RWPE2 (cell line): Measurements from ENCODE around the gene CCR5.
"Not testable (repeated sequence)": the region's sequence is repeated elsewhere in the genome, so short reads cannot be mapped to it uniquely, and the experiment has no call there.

ENCODE experiments used
- ATAC-seq: fragments of 200-7000 bp; cut with Tn5 transposase; 3 replicates; pipeline ENCODE4 v1.9.1; 2021; ENCODE audit warnings: low read depth
- DNase-seq: peaks from one replicate; pipeline ENCODE4 v3.0.0-alpha.2; 2020; ENCODE audit warnings: low spot score
- H3K27ac ChIP-seq: fragments of 450-650 bp; 2 replicates; pipeline ENCODE4 v1.5.1; 2017; ENCODE audit warnings: mild to moderate bottlenecking; ENCODE audit not compliant: poor library complexity, severe bottlenecking
- H3K27me3 ChIP-seq: fragments of 250-450 bp; sonication (Bioruptor Pico); 2 replicates; pipeline ENCODE4 v1.5.1; 2021; ENCODE audit warnings: mild to moderate bottlenecking, moderate library complexity; ENCODE audit not compliant: insufficient read depth, poor library complexity, severe bottlenecking
- H3K36me3 ChIP-seq: fragments of 250-450 bp; sonication (Bioruptor Pico); 2 replicates; pipeline ENCODE4 v1.5.1; 2020; ENCODE audit warnings: low read depth, mild to moderate bottlenecking, moderate library complexity
- H3K4me1 ChIP-seq: fragments of 250-450 bp; sonication (Bioruptor Pico); 2 replicates; pipeline ENCODE4 v1.5.1; 2021; ENCODE audit warnings: mild to moderate bottlenecking, moderate library complexity; ENCODE audit not compliant: insufficient read depth, poor library complexity, severe bottlenecking
- H3K4me3 ChIP-seq: fragments of 250-450 bp; sonication (Bioruptor Pico); 2 replicates; pipeline ENCODE4 v1.5.1; 2021; ENCODE audit warnings: mild to moderate bottlenecking, moderate library complexity; ENCODE audit not compliant: severe bottlenecking
- H3K9me3 ChIP-seq: fragments of 250-450 bp; sonication (Bioruptor Pico); 2 replicates; pipeline ENCODE4 v1.5.1; 2021; ENCODE audit warnings: mild to moderate bottlenecking, moderate library complexity; ENCODE audit not compliant: severe bottlenecking
- TF ChIP-seq, protein P1 (sequence below): fragments of 450-650 bp; IDR thresholded peaks from one replicate; pipeline ENCODE4 v1.5.1; 2017; ENCODE audit warnings: mild to moderate bottlenecking, moderate library complexity; ENCODE audit not compliant: poor library complexity, severe bottlenecking

The CCR5 gene

DNA sequence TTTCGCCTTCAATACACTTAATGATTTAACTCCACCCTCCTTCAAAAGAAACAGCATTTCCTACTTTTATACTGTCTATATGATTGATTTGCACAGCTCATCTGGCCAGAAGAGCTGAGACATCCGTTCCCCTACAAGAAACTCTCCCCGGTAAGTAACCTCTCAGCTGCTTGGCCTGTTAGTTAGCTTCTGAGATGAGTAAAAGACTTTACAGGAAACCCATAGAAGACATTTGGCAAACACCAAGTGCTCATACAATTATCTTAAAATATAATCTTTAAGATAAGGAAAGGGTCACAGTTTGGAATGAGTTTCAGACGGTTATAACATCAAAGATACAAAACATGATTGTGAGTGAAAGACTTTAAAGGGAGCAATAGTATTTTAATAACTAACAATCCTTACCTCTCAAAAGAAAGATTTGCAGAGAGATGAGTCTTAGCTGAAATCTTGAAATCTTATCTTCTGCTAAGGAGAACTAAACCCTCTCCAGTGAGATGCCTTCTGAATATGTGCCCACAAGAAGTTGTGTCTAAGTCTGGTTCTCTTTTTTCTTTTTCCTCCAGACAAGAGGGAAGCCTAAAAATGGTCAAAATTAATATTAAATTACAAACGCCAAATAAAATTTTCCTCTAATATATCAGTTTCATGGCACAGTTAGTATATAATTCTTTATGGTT lies at the start of gene CCR5:
TSS of gene CCR5 (plus strand) at position 108 of the 680 bp plus-strand sequence. CDS start 1,957 bp downstream, outside the sequence.
- peaks cover 14% of the 10 kb centered on the region for H3K27me3 ChIP-seq
- ATAC-seq: no peak

DNA sequence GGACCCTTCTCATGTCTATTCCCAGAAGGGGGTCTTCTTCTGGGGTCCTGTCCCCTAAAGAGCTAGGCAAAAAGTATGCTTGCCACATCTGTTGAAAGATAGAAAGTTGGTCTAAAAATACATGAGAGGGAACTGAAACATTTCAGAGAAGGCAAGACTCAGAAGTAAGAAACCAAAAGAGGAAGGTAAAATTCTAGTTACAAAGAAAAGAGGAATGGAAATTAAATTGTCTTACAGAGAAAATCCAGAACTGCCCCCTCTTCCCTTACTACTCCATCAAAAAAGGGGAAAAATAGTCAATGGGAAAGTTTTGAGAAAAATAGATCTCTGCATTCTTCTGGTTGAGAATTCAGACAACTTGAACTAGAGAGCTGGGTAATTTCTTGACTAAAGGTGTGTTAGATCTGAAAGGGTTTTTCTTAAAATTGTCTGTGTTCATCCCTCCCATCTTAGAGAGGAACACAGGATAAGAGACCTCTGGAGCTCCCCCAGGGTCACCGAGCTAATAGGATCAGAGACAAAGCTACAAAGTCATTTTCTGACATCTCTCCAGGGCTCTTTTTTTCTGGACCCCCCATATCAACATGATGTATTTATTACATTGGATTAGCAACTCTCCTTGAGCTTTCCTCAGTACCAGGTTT lies 49.2 kb upstream of the CCR5 start:
- Histone ChIP-seq H3K4me1 (no peaks in the 10 kb centered on the region), H3K27ac (no peak overlapping the region), H3K9me3 (no peaks in the 10 kb centered on the region), H3K4me3 (no peak overlapping the region), H3K36me3 (no peaks in the 10 kb centered on the region), H3K27me3 (peaks cover 3% of the 10 kb centered on the region)
- TF ChIP-seq, protein P1, sequence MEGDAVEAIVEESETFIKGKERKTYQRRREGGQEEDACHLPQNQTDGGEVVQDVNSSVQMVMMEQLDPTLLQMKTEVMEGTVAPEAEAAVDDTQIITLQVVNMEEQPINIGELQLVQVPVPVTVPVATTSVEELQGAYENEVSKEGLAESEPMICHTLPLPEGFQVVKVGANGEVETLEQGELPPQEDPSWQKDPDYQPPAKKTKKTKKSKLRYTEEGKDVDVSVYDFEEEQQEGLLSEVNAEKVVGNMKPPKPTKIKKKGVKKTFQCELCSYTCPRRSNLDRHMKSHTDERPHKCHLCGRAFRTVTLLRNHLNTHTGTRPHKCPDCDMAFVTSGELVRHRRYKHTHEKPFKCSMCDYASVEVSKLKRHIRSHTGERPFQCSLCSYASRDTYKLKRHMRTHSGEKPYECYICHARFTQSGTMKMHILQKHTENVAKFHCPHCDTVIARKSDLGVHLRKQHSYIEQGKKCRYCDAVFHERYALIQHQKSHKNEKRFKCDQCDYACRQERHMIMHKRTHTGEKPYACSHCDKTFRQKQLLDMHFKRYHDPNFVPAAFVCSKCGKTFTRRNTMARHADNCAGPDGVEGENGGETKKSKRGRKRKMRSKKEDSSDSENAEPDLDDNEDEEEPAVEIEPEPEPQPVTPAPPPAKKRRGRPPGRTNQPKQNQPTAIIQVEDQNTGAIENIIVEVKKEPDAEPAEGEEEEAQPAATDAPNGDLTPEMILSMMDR: no peak
- DNase-seq: no peak
- ATAC-seq: no peak

More for the DNA sequence above, at the start of gene CCR5:
- Histone ChIP-seq H3K4me1 (no peaks in the 10 kb centered on the region), H3K9me3 (no peaks in the 10 kb centered on the region), H3K27ac (no peak within 1 kb of the TSS), H3K36me3 (no peaks in the 10 kb centered on the region), H3K4me3 (no peak within 1 kb of the TSS)
- TF ChIP-seq, protein P1: no peak
- DNase-seq: no peak

GRCh38 chr3:46324036-46324435 lies 46.7 kb upstream of the CCR5 start:
- TF ChIP-seq, protein P1: no peak
- Histone ChIP-seq H3K27me3 (peaks cover 3% of the 10 kb centered on the region), H3K27ac (no peak overlapping the region), H3K4me1 (no peaks in the 10 kb centered on the region), H3K36me3 (no peaks in the 10 kb centered on the region), H3K4me3 (no peak overlapping the region), H3K9me3 (no peaks in the 10 kb centered on the region)
- DNase-seq (no peak), ATAC-seq (no peak)

GRCh38 chr3:46325645-46326300 lies 45.0 kb upstream of the CCR5 start:
- H3K9me3 ChIP-seq: no peaks in the 10 kb centered on the region
- TF ChIP-seq, protein P1: no peak

DNA sequence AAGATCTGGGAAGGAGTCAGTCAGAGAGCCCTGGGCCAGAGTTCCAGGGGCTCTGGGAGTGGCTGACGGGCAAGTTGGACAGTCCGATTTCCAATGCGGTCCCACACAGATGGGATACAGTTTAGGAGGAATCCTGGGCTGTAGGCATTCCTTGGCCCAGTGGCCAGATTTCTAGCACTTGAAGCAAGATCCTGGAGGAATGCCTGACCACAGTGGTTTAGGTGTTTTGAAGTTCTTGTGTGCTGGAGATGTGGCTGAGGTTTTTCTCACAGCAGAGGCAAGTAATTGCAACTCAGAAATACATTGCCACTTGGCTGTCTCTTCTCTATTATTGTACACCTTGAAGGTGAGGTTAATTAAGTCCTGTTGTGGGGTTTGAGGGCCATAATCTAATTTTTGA lies 40.1 kb upstream of the CCR5 start:
- not testable (repeated sequence) for H3K27me3 ChIP-seq, H3K4me3 ChIP-seq, ATAC-seq, H3K9me3 ChIP-seq, H3K27ac ChIP-seq, DNase-seq, H3K36me3 ChIP-seq
- peaks cover 10% of the 10 kb centered on the region for H3K4me1 ChIP-seq

More at GRCh38 chr3:46325645-46326300, 45.0 kb upstream of the CCR5 start:
- Histone ChIP-seq H3K27me3 (peaks cover 3% of the 10 kb centered on the region), H3K4me3 (no peak overlapping the region), H3K36me3 (no peaks in the 10 kb centered on the region), H3K27ac (no peak overlapping the region), H3K4me1 (no peaks in the 10 kb centered on the region)
- no peak for ATAC-seq
- no peak for DNase-seq
